Erythroblast (primary cell): ENCODE measurements around the gene KRTCAP2.

Experiments used
- GATA1 ChIP-seq: IDR thresholded peaks from 2 replicates; pipeline ENCODE4 v1.6.1; 2011; ENCODE audit warnings: low read depth, mild to moderate bottlenecking, control low read depth, low read length, moderate library complexity
- POLR2A ChIP-seq: IDR thresholded peaks from 2 replicates; pipeline ENCODE4 v1.6.1; 2011; ENCODE audit warnings: mild to moderate bottlenecking, low read length

DNA sequence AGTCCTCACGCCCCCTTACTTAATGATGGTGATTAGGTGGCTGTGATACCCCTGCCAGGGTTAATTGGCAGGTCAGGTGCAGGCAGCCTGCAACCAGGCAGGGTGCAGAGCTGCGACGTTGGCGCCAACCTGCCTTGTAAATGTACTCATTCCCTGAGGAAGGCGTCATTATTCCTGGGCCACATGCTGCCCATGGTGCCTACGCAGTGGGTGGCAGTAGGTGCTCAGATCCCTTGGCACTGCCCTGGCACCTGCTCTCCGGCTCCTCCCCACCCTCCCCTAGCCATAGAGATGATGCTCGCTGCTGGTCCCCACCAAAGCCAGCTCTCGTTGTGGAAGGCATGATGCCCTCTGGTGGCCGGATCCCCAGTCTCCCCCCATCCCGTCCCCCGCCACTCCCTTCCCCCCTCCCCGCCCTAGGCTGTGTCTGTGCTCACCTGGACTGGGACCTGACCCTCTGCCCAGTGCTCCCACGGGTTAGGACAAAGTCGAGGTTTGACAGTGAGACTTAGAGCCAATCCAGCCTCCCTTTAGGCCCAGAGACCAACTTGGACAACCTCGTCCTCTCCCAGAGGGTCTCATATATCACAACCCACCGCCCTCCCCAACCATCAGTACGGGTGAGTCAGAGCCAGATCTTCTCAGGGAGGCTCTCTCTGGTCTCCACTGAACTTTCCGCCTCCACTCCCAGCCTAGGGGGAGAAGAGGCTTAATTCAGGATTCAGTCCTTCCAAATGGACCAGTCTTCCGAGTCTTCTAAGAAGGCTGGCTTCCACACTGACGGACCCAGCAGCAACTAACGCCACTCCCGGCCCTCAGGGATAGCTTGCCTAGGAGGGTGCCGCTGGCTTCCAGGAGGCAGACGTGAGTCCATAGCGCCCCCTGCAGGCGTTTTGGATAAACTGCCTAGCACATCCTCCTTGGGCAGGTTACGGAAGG, 5.7 kb downstream of the KRTCAP2 start:
- TF ChIP-seq POLR2A, result no peak
- no peak for TF ChIP-seq GATA1
